Natural killer cell (primary cell): ENCODE data around the gene TMED1. TPM values are rescaled to one million over a fixed set of nuclear protein-coding genes. Genes with fewer than 3 reads are reported as not detected.

ENCODE experiments used
- ATAC-seq, 3 donors: fragments of 150-1000 bp in 2 of 3; fragments of 200-7000 bp in 1 of 3; cut with Tn5 transposase; 1 replicate in 1 of 3; 2 replicates in 2 of 3; pipeline ENCODE4 v1.10.0; 2021; ENCODE audit warnings: mild to moderate bottlenecking in 2 of 3, moderate library complexity in 2 of 3
- DNase-seq, 2 donors: peaks; one replicate each; pipeline versions ENCODE4 v3.0.0 to v3.0.0-alpha.2; 2013 to 2021; ENCODE audit warnings: mixed read lengths in 1 of 2
- H3K27ac ChIP-seq: one replicate; pipeline ENCODE4 v1.5.1; 2013; ENCODE audit warnings: mild to moderate bottlenecking, low read length
- H3K27me3 ChIP-seq: one replicate; pipeline ENCODE4 v1.6.1; 2013; ENCODE audit warnings: low read length; ENCODE audit not compliant: control insufficient read depth, insufficient read depth
- H3K36me3 ChIP-seq: one replicate; pipeline ENCODE4 v1.6.1; 2013; ENCODE audit warnings: low read length; ENCODE audit not compliant: control insufficient read depth, insufficient read depth
- H3K4me1 ChIP-seq: one replicate; pipeline ENCODE4 v1.6.1; 2013; ENCODE audit warnings: low read length; ENCODE audit not compliant: control insufficient read depth, insufficient read depth
- H3K4me3 ChIP-seq: one replicate; pipeline ENCODE4 v1.5.1; 2013; ENCODE audit warnings: low read length
- H3K9me3 ChIP-seq: one replicate; pipeline ENCODE4 v1.6.1; 2013; ENCODE audit warnings: low read length; ENCODE audit not compliant: control insufficient read depth, insufficient read depth
- H3K27ac Mint-ChIP-seq, 2 donors: one replicate each; pipeline ENCODE4 v1.8.0; 2022; ENCODE audit warnings: mild to moderate bottlenecking in 2 of 2, mixed read lengths in 2 of 2, moderate library complexity in 1 of 2
- H3K27me3 Mint-ChIP-seq, 2 donors: one replicate each; pipeline ENCODE4 v1.8.0; 2022; ENCODE audit warnings: low read depth in 2 of 2, mixed read lengths in 2 of 2
- H3K36me3 Mint-ChIP-seq: one replicate; pipeline ENCODE4 v1.8.0; 2022; ENCODE audit warnings: mixed read lengths
- H3K4me1 Mint-ChIP-seq, 2 donors: one replicate each; pipeline ENCODE4 v1.8.0; 2022; ENCODE audit warnings: mixed read lengths in 2 of 2
- H3K4me3 Mint-ChIP-seq: one replicate; pipeline ENCODE4 v1.8.0; 2022; ENCODE audit warnings: mild to moderate bottlenecking, moderate library complexity, mixed read lengths
- H3K9me3 Mint-ChIP-seq, 2 donors: one replicate each; pipeline ENCODE4 v1.8.0; 2022; ENCODE audit warnings: mixed read lengths in 2 of 2
- CTCF ChIP-seq: fragments of 200-600 bp; IDR thresholded peaks from one replicate; pipeline ENCODE4 v1.8.0; 2022; ENCODE audit warnings: antibody characterized with exemption
- WGBS: methylation state at CpG from one replicate; pipeline ENCODE4 v1.1.7; 2013; ENCODE audit warnings: missing lambda C conversion rate; ENCODE audit not compliant: insufficient coverage; 5-methylcytosine and 5-hydroxymethylcytosine counted together
- intact Hi-C: fragments of 100-400 bp; cut with micrococcal nuclease; formaldehyde crosslinking; loops from one replicate; pipeline ENCODE4 v1.14.2; 2022
- total RNA-seq, 4 donors: library from RNA; stranded (reverse); fragments of 120-200 nt in 1 of 4; gene quantifications; one replicate each; pipeline versions ENCODE4 v1.2.3 to v1.2.4, GENCODE V29; 2013 to 2022

The TMED1 gene
- total RNA-seq, 3 donors from 2014 or later (not counting 1 experiment from before 2014, with no cell fraction given): 20.5 to 27.8 (median 27.4) TPM

DNA sequence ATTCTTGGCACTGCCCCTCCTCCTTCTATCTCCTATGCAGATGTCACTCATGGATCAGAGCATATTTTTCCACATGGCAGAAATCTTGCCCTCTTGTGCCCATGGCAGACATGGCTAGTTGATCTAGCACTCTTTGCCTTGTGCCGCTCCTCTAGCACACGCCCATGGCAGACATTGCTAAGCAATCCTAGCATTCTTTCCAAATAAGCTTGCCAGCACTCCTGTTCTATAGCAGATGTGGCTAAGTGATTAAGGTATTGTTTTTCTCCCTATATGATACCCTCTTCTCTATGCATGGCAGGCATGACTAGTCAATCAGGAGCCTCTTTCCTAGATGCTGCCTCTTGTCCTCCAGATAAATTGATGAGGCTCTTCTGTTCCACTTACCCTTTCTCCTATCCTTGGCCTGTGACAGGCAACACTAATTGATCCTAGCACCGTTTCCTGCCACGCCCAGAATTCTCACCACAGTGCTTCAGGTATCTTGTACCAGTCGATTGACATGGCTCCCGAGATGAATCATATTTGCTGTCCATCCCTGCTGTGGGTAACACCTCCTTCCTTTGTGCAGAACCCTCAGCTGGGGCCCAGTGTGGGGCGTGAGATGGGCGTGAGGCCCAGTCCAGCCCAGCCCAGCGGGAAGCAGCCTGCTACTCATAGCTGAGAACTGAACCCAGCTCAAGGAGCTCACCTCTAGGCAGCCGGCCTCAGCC, 26.9 kb downstream of the TMED1 start:
- WGBS: 49% methylated on average over 10 of the region's 10 CpGs
- H3K4me3 Mint-ChIP-seq: peak overlapping the region; percentile 63
- no peak for TF ChIP-seq CTCF
- no peaks in the 10 kb centered on the region for H3K27me3 Mint-ChIP-seq
- intact Hi-C loops: no loop called here
- Histone ChIP-seq H3K4me3 (no peak overlapping the region), H3K27ac (peak overlapping the region; percentile 61), H3K9me3 (no peaks in the 10 kb centered on the region), H3K27me3 (no peaks in the 10 kb centered on the region), H3K4me1 (peaks cover 62% of the 10 kb centered on the region), H3K36me3 (peaks cover 54% of the 10 kb centered on the region)
- H3K4me1 Mint-ChIP-seq: peaks cover 26 to 46% of the 10 kb centered on the region in 2 donors
- DNase-seq (peak in 1 of 2 donors; percentile 50), ATAC-seq (peak in 1 of 3 donors; percentile 14)
- H3K36me3 Mint-ChIP-seq: peaks cover 18% of the 10 kb centered on the region
- H3K9me3 Mint-ChIP-seq: no peaks in the 10 kb centered on the region
- peak overlapping the region; percentile 87 to 93 for H3K27ac Mint-ChIP-seq

DNA sequence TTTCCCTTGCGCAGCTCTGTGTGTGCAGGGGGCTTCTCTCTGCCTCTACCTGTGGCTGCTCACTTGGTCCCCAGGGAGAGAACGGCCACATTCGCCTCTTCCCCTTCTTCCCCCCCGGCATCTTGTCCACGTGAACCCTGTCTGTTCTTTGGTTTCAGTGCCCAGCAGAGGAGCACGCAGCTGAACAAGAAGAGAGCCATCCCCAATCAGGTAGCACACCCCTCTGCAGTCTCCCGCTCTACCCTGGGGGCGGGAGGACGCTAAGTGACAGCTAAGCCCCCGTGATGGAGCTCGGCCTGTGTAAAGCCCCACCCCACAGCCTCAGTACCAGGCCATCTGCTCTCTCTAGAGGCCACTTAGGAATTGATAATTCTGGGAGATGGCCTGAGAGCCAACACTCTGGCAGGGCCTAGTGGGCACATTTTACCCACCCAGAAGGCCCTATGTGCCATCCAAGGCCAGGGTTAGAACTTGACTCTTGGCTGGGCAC, 30.2 kb downstream of the TMED1 start:
- no peaks in the 10 kb centered on the region for H3K9me3 ChIP-seq
- no peak overlapping the region for H3K27ac ChIP-seq
- peaks cover 69% of the 10 kb centered on the region for H3K36me3 ChIP-seq
- H3K36me3 Mint-ChIP-seq: peaks cover 18% of the 10 kb centered on the region
- intact Hi-C loops: no loop called here
- H3K4me1 ChIP-seq: peaks cover 45% of the 10 kb centered on the region
- H3K27me3 Mint-ChIP-seq: no peaks in the 10 kb centered on the region
- H3K4me3 ChIP-seq: no peak overlapping the region
- H3K27me3 ChIP-seq: no peaks in the 10 kb centered on the region
- DNase-seq (no peak), ATAC-seq (no peak)
- H3K9me3 Mint-ChIP-seq: no peaks in the 10 kb centered on the region
- peaks cover 16 to 30% of the 10 kb centered on the region in 2 donors for H3K4me1 Mint-ChIP-seq
- TF ChIP-seq CTCF: no peak
- H3K4me3 Mint-ChIP-seq: no peak overlapping the region
- peak overlapping the region in 1 of 2 donors; percentile 54 for H3K27ac Mint-ChIP-seq
- WGBS: 96% methylated on average over 11 of the region's 11 CpGs

- no peak for DNase-seq
- Mint-ChIP-seq H3K27me3 (no peaks in the 10 kb centered on the region), H3K4me3 (no peak overlapping the region), H3K4me1 (peaks cover 20 to 33% of the 10 kb centered on the region in 2 donors), H3K9me3 (no peaks in the 10 kb centered on the region), H3K27ac (peak overlapping the region; percentile 7 to 54), H3K36me3 (peaks cover 18% of the 10 kb centered on the region)
- intact Hi-C loops: no loop called here
- 93% methylated on average over 11 of the region's 11 CpGs for WGBS
- Histone ChIP-seq H3K27me3 (no peaks in the 10 kb centered on the region), H3K4me1 (peaks cover 45% of the 10 kb centered on the region), H3K4me3 (no peak overlapping the region), H3K27ac (no peak overlapping the region), H3K9me3 (no peaks in the 10 kb centered on the region), H3K36me3 (peaks cover 69% of the 10 kb centered on the region)
- TF ChIP-seq CTCF: no peak
- ATAC-seq: no peak
Observed at GRCh38 chr19:10805065-10805757, 30.8 kb downstream of the TMED1 start.
